ENCODE measurements around the gene CRYBA4.

The CRYBA4 gene

GRCh38 chr22:26597480-26597879 is 24.3 kb upstream of the CRYBA4 start:
- Histone ChIP-seq H3K27ac (ENCODE audit: low read depth, low read length) (no peak overlapping the region), H3K36me3 (ENCODE audit: control insufficient read depth, insufficient read depth, low read length) (no peaks in the 10 kb centered on the region), H3K4me1 (ENCODE audit: control insufficient read depth, insufficient read depth, low read length) (peaks cover 15% of the 10 kb centered on the region; the same call in 1 of the 2 replicates), H3K9ac (ENCODE audit: low read length) (no peak overlapping the region), H3K4me3 (ENCODE audit: low read depth, low read length) (no peak overlapping the region), H3K27me3 (ENCODE audit: control insufficient read depth, insufficient read depth, low read length) (no peaks in the 10 kb centered on the region), H3K9me3 (ENCODE audit: control insufficient read depth, insufficient read depth, low read depth, low read length) (no peaks in the 10 kb centered on the region)

- peaks cover 12% of the 10 kb centered on the region; the same call in 1 of the 2 replicates for H3K4me1 ChIP-seq (ENCODE audit: control insufficient read depth, insufficient read depth, low read length)
- no peak overlapping the region for H3K27ac ChIP-seq (ENCODE audit: low read depth, low read length)
- H3K9me3 ChIP-seq (ENCODE audit: control insufficient read depth, insufficient read depth, low read depth, low read length), result no peaks in the 10 kb centered on the region
- H3K9ac ChIP-seq (ENCODE audit: low read length), result no peak overlapping the region
- H3K36me3 ChIP-seq (ENCODE audit: control insufficient read depth, insufficient read depth, low read length), result no peaks in the 10 kb centered on the region
- no peaks in the 10 kb centered on the region for H3K27me3 ChIP-seq (ENCODE audit: control insufficient read depth, insufficient read depth, low read length)
- no peak overlapping the region for H3K4me3 ChIP-seq (ENCODE audit: low read depth, low read length)
Observed at GRCh38 chr22:26599505-26599904, 22.3 kb upstream of the CRYBA4 start.

GRCh38 chr22:26601726-26602125 is 20.0 kb upstream of the CRYBA4 start:
- Histone ChIP-seq H3K4me1 (ENCODE audit: control insufficient read depth, insufficient read depth, low read length) (peaks cover 12% of the 10 kb centered on the region; the same call in 1 of the 2 replicates), H3K36me3 (ENCODE audit: control insufficient read depth, insufficient read depth, low read length) (no peaks in the 10 kb centered on the region), H3K9me3 (ENCODE audit: control insufficient read depth, insufficient read depth, low read depth, low read length) (no peaks in the 10 kb centered on the region), H3K27ac (ENCODE audit: low read depth, low read length) (no peak overlapping the region), H3K27me3 (ENCODE audit: control insufficient read depth, insufficient read depth, low read length) (no peaks in the 10 kb centered on the region), H3K4me3 (ENCODE audit: low read depth, low read length) (no peak overlapping the region), H3K9ac (ENCODE audit: low read length) (no peak overlapping the region)

GRCh38 chr22:26602127-26602526 is 19.6 kb upstream of the CRYBA4 start:
- Histone ChIP-seq H3K36me3 (ENCODE audit: control insufficient read depth, insufficient read depth, low read length) (no peaks in the 10 kb centered on the region), H3K9ac (ENCODE audit: low read length) (no peak overlapping the region), H3K9me3 (ENCODE audit: control insufficient read depth, insufficient read depth, low read depth, low read length) (no peaks in the 10 kb centered on the region), H3K27me3 (ENCODE audit: control insufficient read depth, insufficient read depth, low read length) (no peaks in the 10 kb centered on the region), H3K27ac (ENCODE audit: low read depth, low read length) (no peak overlapping the region), H3K4me3 (ENCODE audit: low read depth, low read length) (no peak overlapping the region), H3K4me1 (ENCODE audit: control insufficient read depth, insufficient read depth, low read length) (peaks cover 12% of the 10 kb centered on the region; the same call in 1 of the 2 replicates)

- Histone ChIP-seq H3K27me3 (ENCODE audit: control insufficient read depth, insufficient read depth, low read length) (no peaks in the 10 kb centered on the region), H3K27ac (ENCODE audit: low read depth, low read length) (no peak overlapping the region), H3K4me3 (ENCODE audit: low read depth, low read length) (no peak overlapping the region), H3K9me3 (ENCODE audit: control insufficient read depth, insufficient read depth, low read depth, low read length) (no peaks in the 10 kb centered on the region), H3K36me3 (ENCODE audit: control insufficient read depth, insufficient read depth, low read length) (no peaks in the 10 kb centered on the region), H3K9ac (ENCODE audit: low read length) (no peak overlapping the region), H3K4me1 (ENCODE audit: control insufficient read depth, insufficient read depth, low read length) (peaks cover 31% of the 10 kb centered on the region)
Observed at GRCh38 chr22:26604368-26604767, 17.4 kb upstream of the CRYBA4 start.

GRCh38 chr22:26606611-26607010 is 15.2 kb upstream of the CRYBA4 start:
- no peaks in the 10 kb centered on the region for H3K9me3 ChIP-seq (ENCODE audit: control insufficient read depth, insufficient read depth, low read depth, low read length)
- no peak overlapping the region for H3K9ac ChIP-seq (ENCODE audit: low read length)
- no peaks in the 10 kb centered on the region for H3K36me3 ChIP-seq (ENCODE audit: control insufficient read depth, insufficient read depth, low read length)
- no peak overlapping the region for H3K4me3 ChIP-seq (ENCODE audit: low read depth, low read length)
- H3K27me3 ChIP-seq (ENCODE audit: control insufficient read depth, insufficient read depth, low read length), result no peaks in the 10 kb centered on the region; the same call in 1 of the 2 replicates
- peaks cover 22% of the 10 kb centered on the region for H3K4me1 ChIP-seq (ENCODE audit: control insufficient read depth, insufficient read depth, low read length)
- no peak overlapping the region for H3K27ac ChIP-seq (ENCODE audit: low read depth, low read length)

- Histone ChIP-seq H3K27me3 (ENCODE audit: control insufficient read depth, insufficient read depth, low read length) (peaks cover 11% of the 10 kb centered on the region), H3K36me3 (ENCODE audit: control insufficient read depth, insufficient read depth, low read length) (no peaks in the 10 kb centered on the region), H3K9me3 (ENCODE audit: control insufficient read depth, insufficient read depth, low read depth, low read length) (no peaks in the 10 kb centered on the region), H3K9ac (ENCODE audit: low read length) (no peak overlapping the region), H3K4me1 (ENCODE audit: control insufficient read depth, insufficient read depth, low read length) (peaks cover 35% of the 10 kb centered on the region), H3K27ac (ENCODE audit: low read depth, low read length) (no peak overlapping the region), H3K4me3 (ENCODE audit: low read depth, low read length) (no peak overlapping the region)
Observed at GRCh38 chr22:26608129-26608528, 13.6 kb upstream of the CRYBA4 start.

GRCh38 chr22:26609287-26609686 is 12.5 kb upstream of the CRYBA4 start:
- Histone ChIP-seq H3K4me1 (ENCODE audit: control insufficient read depth, insufficient read depth, low read length) (peaks cover 38% of the 10 kb centered on the region), H3K4me3 (ENCODE audit: low read depth, low read length) (no peak overlapping the region), H3K9ac (ENCODE audit: low read length) (no peak overlapping the region), H3K27me3 (ENCODE audit: control insufficient read depth, insufficient read depth, low read length) (peaks cover 12% of the 10 kb centered on the region), H3K9me3 (ENCODE audit: control insufficient read depth, insufficient read depth, low read depth, low read length) (no peaks in the 10 kb centered on the region), H3K27ac (ENCODE audit: low read depth, low read length) (no peak overlapping the region), H3K36me3 (ENCODE audit: control insufficient read depth, insufficient read depth, low read length) (no peaks in the 10 kb centered on the region)

- no peak overlapping the region for H3K27ac ChIP-seq (ENCODE audit: low read depth, low read length)
- no peak overlapping the region for H3K4me3 ChIP-seq (ENCODE audit: low read depth, low read length)
- H3K9ac ChIP-seq (ENCODE audit: low read length), result no peak overlapping the region
- H3K4me1 ChIP-seq (ENCODE audit: control insufficient read depth, insufficient read depth, low read length), result peaks cover 48% of the 10 kb centered on the region
- H3K36me3 ChIP-seq (ENCODE audit: control insufficient read depth, insufficient read depth, low read length), result no peaks in the 10 kb centered on the region
- peaks cover 16% of the 10 kb centered on the region for H3K27me3 ChIP-seq (ENCODE audit: control insufficient read depth, insufficient read depth, low read length)
- H3K9me3 ChIP-seq (ENCODE audit: control insufficient read depth, insufficient read depth, low read depth, low read length), result no peaks in the 10 kb centered on the region
Observed at GRCh38 chr22:26610072-26610958, 11.4 kb upstream of the CRYBA4 start.

GRCh38 chr22:26610996-26611395 is 10.8 kb upstream of the CRYBA4 start:
- Histone ChIP-seq H3K4me3 (ENCODE audit: low read depth, low read length) (no peak overlapping the region), H3K4me1 (ENCODE audit: control insufficient read depth, insufficient read depth, low read length) (peaks cover 52% of the 10 kb centered on the region), H3K27me3 (ENCODE audit: control insufficient read depth, insufficient read depth, low read length) (peaks cover 16% of the 10 kb centered on the region), H3K36me3 (ENCODE audit: control insufficient read depth, insufficient read depth, low read length) (no peaks in the 10 kb centered on the region), H3K9ac (ENCODE audit: low read length) (no peak overlapping the region), H3K27ac (ENCODE audit: low read depth, low read length) (no peak overlapping the region), H3K9me3 (ENCODE audit: control insufficient read depth, insufficient read depth, low read depth, low read length) (no peaks in the 10 kb centered on the region)

- Histone ChIP-seq H3K9ac (ENCODE audit: low read length) (peak overlapping the region; percentile 28), H3K27me3 (ENCODE audit: control insufficient read depth, insufficient read depth, low read length) (peaks cover 16% of the 10 kb centered on the region), H3K27ac (ENCODE audit: low read depth, low read length) (no peak overlapping the region), H3K4me3 (ENCODE audit: low read depth, low read length) (no peak overlapping the region), H3K9me3 (ENCODE audit: control insufficient read depth, insufficient read depth, low read depth, low read length) (no peaks in the 10 kb centered on the region), H3K36me3 (ENCODE audit: control insufficient read depth, insufficient read depth, low read length) (no peaks in the 10 kb centered on the region), H3K4me1 (ENCODE audit: control insufficient read depth, insufficient read depth, low read length) (peaks cover 67% of the 10 kb centered on the region)
Observed at GRCh38 chr22:26612652-26613051, 9.1 kb upstream of the CRYBA4 start.

All from HUES6 (cell line).